Epithelial cell of esophagus (primary cell): ENCODE results near the gene GALNT9.
A peak's percentile ranks its signal among the peaks of the same experiment; 100 is the strongest.
"Not testable (repeated sequence)": the region's sequence is repeated elsewhere in the genome, so short reads cannot be mapped to it uniquely, and the experiment has no call there.

Experiments
- DNase-seq: peaks from one replicate; pipeline ENCODE4 v3.0.0; 2010; ENCODE audit warnings: low read depth
- H3K4me3 ChIP-seq: 2 replicates; pipeline ENCODE4 v1.5.1; 2011; ENCODE audit warnings: mild to moderate bottlenecking, low read length, control low read depth
- TF ChIP-seq, protein P1 (sequence below): IDR thresholded peaks from 2 replicates; pipeline ENCODE4 v1.5.1; 2011; ENCODE audit warnings: low read depth, mild to moderate bottlenecking, low read length, control low read depth, inconsistent platforms; ENCODE audit not compliant: insufficient read depth; ENCODE audit errors: missing control alignments

GALNT9 gene

DNA sequence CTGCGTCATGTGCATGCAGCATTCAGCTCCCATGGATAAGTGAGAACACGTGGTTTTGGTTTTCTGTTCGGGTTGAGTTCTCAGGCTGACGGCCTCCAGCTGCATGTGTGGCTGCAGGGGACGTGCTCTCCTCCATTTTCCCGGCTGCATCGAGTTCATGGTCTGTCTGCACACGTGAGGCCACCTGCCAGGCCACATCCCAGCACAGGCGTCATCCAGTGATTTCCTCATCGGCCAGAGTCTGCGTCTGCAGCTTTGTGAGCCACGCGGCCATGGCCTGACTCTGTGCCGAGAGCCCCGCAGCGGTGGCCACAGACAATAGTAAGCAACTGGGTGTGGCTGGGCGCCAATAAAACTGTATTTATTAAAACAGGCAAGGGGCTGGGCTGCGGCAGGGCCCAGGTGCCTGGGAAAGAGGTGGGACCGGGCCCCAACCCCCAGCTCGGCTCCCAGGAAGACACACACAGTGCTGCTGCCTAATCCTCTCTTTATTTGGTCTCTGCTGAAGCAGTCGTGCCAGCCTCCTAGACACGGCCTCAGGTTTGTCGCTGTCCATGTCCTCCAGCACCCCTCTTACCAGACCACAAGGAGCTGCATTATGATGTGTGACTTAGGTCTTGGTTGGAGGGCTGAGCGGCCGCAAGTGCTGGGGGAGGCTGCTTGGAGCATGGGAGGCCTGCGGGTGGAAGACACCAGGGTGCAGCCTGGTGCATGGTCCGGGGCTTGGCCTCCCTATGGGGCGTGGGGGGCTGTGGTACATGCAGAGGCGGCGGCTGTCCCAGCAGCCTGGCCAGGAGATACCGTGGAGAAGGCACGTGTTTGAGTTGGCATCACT, 133.1 kb downstream of the GALNT9 start:
- DNase-seq, result no peak
- TF ChIP-seq, protein P1, sequence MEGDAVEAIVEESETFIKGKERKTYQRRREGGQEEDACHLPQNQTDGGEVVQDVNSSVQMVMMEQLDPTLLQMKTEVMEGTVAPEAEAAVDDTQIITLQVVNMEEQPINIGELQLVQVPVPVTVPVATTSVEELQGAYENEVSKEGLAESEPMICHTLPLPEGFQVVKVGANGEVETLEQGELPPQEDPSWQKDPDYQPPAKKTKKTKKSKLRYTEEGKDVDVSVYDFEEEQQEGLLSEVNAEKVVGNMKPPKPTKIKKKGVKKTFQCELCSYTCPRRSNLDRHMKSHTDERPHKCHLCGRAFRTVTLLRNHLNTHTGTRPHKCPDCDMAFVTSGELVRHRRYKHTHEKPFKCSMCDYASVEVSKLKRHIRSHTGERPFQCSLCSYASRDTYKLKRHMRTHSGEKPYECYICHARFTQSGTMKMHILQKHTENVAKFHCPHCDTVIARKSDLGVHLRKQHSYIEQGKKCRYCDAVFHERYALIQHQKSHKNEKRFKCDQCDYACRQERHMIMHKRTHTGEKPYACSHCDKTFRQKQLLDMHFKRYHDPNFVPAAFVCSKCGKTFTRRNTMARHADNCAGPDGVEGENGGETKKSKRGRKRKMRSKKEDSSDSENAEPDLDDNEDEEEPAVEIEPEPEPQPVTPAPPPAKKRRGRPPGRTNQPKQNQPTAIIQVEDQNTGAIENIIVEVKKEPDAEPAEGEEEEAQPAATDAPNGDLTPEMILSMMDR, result no peak
- H3K4me3 ChIP-seq, result no peak overlapping the region

DNA sequence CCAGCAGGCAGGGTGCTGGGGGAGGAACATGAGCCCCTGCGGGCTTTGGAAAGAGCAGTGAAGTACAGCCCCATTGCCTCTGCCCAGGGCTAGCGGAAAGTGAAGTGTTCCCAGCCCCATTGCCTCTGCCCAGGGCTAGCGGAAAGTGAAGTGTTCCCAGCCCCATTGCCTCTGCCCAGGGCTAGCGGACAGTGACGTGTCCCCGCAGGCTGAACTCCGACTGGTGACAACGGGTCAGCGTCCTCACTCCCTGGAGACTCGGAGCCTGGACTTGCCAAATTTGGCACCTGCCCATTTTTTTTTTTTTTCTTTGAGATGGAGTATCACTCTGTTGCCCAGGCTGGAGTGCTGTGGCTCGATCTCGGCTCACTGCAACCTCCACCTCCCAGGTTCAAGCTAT, 134.1 kb downstream of the GALNT9 start:
- DNase-seq, H3K4me3 ChIP-seq: not testable (repeated sequence)

DNA sequence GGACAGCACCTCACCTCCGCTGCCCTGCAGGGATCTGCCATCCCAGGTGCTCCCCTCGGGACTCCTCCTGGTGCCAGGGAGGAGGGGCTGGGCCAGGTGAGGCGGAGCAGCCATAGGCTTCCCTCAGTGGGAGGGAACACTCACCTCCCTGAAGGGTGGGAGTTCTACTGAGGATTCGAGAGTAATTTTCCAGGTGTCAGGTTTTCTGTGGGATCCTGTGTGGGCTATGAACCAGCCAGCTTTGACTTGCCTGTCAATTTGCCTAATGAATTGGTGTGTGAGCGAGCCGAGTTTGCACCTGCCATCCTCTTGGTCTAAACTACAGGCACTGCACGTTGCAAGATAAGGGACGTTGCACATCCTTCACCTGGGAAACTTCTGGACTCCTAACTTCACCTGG, 134.8 kb downstream of the GALNT9 start:
- TF ChIP-seq, protein P1, result no peak
- no peak overlapping the region for H3K4me3 ChIP-seq
- DNase-seq, result no peak

DNA sequence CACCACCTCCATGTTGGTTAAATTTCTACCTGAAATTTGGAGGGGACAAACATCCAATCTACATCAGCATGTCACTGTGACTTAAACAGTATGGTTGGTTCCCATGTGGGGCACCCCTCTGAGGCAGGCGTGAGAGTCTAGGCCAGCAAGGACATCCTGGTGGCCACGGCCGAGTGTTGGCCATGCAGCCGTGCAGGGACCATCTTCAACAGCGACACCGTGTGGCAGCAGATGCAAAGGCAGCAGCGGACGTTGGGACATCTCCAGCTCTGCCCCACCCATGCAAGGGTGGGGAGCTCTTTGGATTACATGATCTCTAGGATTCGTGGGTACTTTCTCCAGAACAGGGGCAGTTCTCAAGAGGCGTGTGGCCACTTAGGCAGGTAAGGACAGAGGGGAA, 135.3 kb downstream of the GALNT9 start:
- TF ChIP-seq, protein P1, result peak; percentile 13
- no peak overlapping the region for H3K4me3 ChIP-seq
- DNase-seq, result no peak

DNA sequence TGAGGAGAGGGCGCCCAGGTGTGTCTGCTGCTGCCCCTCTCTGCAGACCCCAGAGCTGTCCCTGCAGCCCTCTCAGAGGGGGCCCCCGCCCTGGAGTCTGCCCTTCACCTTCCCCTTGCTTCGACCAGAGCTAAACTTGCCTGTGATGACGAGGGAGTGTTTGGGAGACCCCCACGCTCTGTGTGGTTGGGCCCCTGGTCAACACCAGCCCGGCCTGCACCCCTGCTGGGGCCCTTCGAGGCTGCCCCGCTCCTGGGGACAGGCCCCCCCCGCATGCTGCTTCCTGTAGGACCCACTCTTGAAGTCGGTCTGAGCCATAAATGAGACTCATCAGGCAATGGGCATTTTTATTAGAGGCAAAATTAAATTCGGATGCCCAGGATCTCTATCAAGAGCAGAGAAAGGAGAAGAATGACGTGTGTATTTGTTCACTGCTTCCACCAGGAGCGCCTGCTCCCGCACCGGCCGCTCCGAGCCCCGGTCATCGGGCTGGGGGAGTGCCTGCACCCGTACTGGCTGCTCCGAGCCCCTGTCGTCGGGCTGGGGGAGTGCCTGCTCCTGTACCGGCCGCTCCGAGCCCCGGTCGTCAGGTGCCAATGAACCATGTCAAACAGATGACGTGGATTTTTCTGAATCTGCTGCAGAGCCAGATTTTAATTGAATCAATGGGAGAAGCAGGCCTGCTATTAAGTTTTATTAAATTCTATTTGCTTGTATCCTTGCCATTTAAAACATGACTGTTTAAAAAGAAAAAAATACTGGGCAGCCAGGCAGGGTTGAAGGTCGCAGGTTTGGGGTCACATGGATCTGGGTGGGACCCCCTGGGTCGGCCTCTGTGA, 137.5 kb downstream of the GALNT9 start:
- H3K4me3 ChIP-seq, result no peak overlapping the region
- TF ChIP-seq, protein P1, result no peak
- DNase-seq, result no peak

DNA sequence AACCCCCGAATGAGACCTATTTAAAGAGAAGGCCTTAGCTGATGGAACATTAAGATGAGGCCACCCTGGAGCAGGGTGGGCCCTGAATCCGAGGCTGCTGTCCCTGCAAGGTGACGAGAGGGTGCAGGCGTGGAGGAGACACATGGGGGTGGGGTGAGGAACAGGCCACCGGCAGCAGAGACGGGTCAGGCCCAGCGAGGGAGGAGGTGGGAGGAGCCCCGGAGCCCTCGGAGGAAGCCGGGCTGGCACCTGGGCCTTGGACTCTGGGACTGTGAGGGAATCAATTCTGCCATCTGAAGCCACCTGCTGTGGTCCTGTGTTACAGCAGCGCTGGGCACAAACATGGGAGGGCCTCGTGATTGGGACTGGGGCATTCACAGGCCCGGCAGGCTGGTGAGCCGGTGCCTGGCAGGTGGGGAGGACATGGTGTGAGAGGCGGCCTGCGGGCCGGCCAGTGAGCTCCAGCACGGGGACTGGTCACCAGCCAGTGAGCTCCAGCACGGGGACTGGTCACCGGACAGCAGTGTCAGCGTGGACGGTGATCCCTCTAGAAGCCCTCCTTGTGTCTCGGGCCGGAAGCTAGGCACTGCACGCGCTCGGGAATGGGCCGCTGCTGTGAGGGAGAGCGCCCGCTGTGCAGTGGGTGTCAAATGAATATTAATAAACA, 138.4 kb downstream of the GALNT9 start:
- TF ChIP-seq, protein P1, result no peak
- DNase-seq, result no peak
- H3K4me3 ChIP-seq, result no peak overlapping the region

DNA sequence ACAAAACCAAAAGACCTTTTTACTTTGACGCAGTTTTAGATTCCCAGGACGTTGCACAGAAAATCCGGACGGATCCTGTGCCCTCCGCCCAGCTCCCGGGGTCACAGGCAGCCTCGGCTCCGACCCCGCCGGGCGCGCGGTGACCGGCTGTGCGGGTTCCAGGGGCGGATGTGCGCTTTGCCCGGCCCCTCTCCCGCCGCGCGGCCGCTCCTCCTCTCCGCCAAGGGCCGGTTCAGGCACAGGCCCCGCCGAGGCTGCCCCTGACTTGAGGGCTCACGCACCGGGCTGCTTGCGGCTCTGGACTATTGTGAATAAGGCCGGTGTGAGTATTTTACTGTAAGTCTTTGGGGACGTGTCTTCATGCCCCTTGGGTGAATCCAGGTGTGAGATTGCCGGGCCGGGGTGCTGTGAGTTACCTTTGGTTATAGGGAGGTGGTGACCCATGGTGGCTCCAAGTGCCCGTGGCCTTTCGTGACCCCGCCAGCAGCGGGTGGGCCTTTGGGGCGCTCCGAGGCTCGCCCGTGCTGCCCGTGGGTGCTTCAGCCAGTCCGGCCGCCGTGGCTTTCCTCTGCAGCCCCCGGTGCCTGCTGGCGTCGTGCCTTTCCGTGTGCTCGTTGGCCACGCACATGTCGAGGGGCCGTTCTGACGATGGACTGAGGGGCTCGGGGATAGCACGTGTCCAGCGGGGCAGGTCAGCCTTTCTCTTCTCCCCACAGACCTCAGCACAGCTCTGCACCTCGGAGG, 139.2 kb downstream of the GALNT9 start:
- H3K4me3 ChIP-seq, result peak overlapping the region; percentile 50
- peak; percentile 4 for DNase-seq
- TF ChIP-seq, protein P1, result no peak
